GM18526 (cell line): ENCODE results near the gene KDM2A.

Experiments
- POLR2A ChIP-seq: IDR thresholded peaks from 3 replicates; pipeline ENCODE4 v1.6.1; 2011; ENCODE audit not compliant: insufficient read length; ENCODE audit errors: extremely low read depth

Gene KDM2A

GRCh38 chr11:67195971-67196456 is 77.0 kb downstream of the KDM2A start:
- no peak for TF ChIP-seq POLR2A

GRCh38 chr11:67197606-67198005 is 78.5 kb downstream of the KDM2A start:
- TF ChIP-seq POLR2A, result no peak

- TF ChIP-seq POLR2A, result no peak
Observed at GRCh38 chr11:67199751-67200150, 80.7 kb downstream of the KDM2A start.

GRCh38 chr11:67202028-67202427 is 83.0 kb downstream of the KDM2A start:
- no peak for TF ChIP-seq POLR2A

- TF ChIP-seq POLR2A, result no peak
Observed at GRCh38 chr11:67204822-67205221, 85.8 kb downstream of the KDM2A start.

- TF ChIP-seq POLR2A, result no peak
Observed at GRCh38 chr11:67211656-67212436, 92.8 kb downstream of the KDM2A start.

- TF ChIP-seq POLR2A, result no peak
Observed at GRCh38 chr11:67213178-67213621, 94.1 kb downstream of the KDM2A start.

- no peak for TF ChIP-seq POLR2A
Observed at GRCh38 chr11:67227726-67228125, 108.7 kb downstream of the KDM2A start.

GRCh38 chr11:67230406-67230805 is 111.3 kb downstream of the KDM2A start:
- TF ChIP-seq POLR2A, result no peak

- TF ChIP-seq POLR2A, result no peak
Observed at GRCh38 chr11:67230886-67231285, 111.8 kb downstream of the KDM2A start.

- no peak for TF ChIP-seq POLR2A
Observed at GRCh38 chr11:67233584-67234190, 114.6 kb downstream of the KDM2A start.

GRCh38 chr11:67237574-67237973 is 118.5 kb downstream of the KDM2A start:
- no peak for TF ChIP-seq POLR2A

GRCh38 chr11:67238894-67239782 is 120.1 kb downstream of the KDM2A start:
- no peak for TF ChIP-seq POLR2A

- peak; percentile 98 for TF ChIP-seq POLR2A
Observed at GRCh38 chr11:67239783-67240575, 120.9 kb downstream of the KDM2A start.
